Measurements from ENCODE around the gene TMOD2.

GRCh38 chr15:51758645-51759044 lies 7.2 kb downstream of the TMOD2 start:
- TF ChIP-seq CTCF (IDR thresholded peaks at IDR 0.05) (no peak), POLR2A (IDR thresholded peaks at IDR 0.05) (no peak), POLR2AphosphoS5 (IDR thresholded peaks at IDR 0.05) (no peak)
